GM21360 (cell line): ENCODE data around the gene GTF2IRD1.

Experiments
- ATAC-seq: cut with Tn5 transposase; IDR thresholded peaks from one replicate; pipeline ENCODE4 v1.9.1; 2021; ENCODE audit warnings: mild to moderate bottlenecking, moderate library complexity; ENCODE audit not compliant: unreplicated experiment

GTF2IRD1 gene

DNA sequence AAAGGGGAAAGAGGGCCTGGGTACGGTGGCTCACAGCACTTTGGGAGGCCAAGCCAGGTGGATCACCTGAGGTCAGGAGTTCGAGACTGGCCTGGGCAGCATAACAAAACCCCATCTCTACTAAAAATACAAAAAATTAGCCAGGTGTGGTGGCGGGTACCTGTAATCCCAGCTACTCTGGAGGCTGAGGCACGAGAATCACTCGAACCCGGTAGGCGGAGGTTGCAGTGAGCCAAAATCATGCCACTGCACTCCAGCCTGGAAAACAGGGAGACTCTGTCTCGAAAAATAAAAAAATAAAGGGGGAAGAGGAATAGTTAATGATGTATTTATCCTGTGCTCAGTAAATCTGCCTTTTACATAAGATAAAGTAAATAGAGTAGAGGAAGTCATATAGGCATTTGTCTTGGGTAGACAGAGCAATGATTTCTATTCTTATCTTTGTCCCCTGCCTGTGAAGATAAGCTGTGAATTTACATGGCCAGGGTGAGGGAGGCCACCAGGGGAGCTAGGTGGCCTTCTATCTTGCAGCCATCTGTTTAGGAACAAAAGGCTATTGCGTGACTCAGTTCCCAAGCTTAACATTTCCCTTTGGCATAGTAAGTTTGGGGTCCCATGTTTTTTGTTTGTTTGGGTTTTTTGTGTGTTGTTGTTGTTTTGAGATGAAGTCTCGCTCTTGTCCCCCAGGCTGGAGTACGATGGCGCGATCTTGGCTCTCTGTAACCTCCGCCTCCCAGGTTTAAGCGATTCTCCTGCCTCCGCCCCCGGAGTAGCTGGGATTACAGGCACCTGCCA, 130.7 kb downstream of the GTF2IRD1 start:
- ATAC-seq: no peak

DNA sequence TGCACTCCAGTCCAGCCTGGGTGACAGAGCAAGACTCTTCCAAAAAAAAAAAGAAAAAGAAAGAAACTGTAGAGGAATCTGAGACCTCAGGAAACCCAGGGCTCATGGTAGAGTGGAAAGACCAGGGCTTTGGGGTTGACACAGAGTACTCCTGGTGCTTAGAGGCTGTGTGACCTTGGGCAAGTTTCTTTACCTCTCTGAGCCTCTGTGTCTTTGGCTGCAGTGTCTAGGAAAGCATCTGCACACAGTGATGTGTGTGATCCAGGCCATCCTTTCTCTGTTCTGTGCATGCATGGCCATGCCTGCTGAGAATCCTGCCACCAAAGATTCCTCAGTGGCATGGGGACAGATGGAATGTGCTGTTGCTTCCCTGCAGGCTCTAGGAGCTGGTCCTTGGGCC, 132.1 kb downstream of the GTF2IRD1 start:
- no peak for ATAC-seq

DNA sequence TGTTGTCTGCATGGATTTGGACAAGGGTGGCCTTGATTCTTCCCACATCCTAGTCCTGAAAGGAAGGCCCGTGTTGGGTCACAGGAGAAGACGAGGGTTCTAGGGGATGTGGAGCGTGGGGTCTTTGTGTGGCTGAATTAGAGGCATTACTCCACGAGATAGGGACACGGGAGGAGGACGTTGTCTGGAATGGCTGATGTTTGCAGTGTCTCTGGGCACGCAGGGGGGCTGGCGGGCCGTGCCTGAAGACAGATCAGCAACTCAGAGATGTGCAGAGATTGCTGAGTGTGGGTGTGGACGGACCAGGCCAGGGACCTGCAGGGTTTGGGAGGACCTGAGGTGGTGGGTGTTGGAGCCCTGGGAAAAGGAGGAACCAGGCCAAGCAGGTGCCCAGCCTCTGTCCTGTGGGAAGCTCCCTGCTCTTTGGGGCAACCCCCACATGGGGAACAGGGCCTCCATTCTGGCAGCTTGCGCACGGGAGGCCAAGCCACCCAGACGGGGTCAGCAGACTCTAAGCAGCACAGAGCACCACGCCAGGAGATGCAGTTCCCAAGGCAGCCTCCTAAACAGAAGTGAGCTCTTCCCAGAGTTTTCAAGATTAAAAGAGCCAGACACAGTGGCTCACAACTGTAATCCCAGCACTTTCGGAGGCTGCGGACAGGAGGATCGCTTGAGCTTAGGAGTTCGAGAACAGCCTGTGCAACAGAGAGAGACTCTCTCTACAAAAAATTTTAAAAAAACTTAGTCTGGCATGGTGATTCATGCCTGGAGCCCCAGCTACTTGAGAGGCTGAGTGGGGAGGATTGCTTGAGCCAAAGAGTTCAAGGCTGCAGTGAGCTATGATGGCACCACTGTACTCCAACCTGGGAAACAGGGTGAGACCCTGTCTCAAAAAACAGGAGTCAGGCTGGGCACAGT, 132.8 kb downstream of the GTF2IRD1 start:
- no peak for ATAC-seq

DNA sequence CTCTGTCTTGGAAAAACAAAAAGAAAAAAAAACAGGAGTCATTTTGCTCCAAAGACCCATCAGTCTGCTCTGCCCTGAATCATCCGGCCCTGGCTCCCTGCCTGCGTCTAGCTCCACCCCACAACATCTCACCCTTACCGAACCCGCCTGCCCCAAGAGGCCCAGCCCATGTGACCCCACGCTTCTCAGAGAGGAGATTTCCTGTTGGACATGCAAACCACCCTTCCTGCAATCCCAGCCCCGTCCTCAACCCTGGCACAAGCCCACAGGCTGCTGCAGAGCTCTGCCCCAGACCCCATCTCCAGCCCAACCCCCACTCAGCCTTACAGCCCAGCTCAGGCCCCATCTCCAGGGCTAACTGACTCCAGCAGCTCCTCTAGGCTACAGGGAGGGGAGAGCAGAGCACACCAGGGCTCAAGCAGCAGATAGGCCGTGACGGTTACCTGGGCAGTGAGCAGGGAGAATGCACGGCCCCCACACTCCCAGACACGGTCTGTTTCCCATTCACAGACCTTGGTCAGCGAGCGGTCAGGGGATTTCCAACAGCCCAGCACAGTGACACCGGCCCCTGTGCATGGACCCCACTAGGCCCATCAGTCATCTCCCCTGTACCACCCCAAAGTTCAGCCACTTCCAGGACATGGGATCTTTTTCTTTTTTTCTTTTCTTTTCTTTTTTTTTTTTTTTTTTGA, 133.9 kb downstream of the GTF2IRD1 start:
- ATAC-seq: peak; percentile 75

DNA sequence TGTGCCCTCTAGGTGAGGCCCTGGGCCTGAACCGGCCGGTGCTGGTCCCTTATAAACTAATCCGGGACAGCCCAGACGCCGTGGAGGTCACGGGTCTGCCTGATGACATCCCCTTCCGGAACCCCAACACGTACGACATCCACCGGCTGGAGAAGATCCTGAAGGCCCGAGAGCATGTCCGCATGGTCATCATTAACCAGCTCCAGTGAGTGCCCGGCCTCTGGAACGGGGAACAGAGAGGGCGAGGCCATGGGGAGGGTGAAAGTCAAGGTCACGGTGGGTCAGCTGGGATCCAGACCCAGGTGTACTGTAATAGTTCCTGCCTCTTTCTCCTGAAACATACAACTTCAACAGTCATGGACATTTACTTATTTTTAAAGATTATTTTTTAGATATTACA, 137.1 kb downstream of the GTF2IRD1 start:
- no peak for ATAC-seq

DNA sequence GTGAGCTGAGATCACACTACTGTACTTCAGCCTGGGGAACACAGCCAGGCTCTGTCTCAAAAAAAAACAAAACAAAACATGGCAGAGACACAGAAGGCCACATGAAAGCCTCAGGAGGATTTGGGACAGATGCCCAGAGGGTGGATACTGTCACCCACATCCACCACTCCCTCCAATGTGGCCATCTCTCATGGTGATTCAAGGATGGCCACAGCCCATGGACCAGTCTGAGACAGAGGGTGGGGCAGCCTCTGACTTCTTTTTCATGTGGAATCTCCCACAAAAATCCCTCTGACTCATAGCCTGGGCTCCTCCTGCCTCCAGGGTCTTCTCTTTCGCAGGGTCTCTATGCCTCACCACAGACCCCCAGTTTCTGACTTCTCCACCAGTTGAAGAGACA, 144.9 kb downstream of the GTF2IRD1 start:
- no peak for ATAC-seq

DNA sequence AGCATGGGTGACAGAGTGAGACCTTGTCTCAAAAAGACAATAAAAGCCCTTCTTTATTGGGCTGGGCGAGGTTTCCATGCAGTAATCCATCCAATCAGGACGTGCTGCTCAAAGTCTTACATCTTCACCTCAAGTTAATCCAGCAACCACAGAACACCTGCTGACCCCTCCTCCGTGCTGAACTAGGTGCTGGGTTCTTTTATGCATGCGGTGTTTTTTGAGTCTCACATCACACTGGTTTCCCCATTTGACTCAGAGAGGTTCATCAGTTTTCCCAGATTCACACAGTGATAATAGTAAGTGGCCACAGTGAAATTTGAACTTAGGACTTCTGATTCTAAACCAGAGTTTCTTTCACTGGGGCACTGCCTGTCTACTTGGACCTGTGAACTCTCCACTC, 145.5 kb downstream of the GTF2IRD1 start:
- no peak for ATAC-seq

DNA sequence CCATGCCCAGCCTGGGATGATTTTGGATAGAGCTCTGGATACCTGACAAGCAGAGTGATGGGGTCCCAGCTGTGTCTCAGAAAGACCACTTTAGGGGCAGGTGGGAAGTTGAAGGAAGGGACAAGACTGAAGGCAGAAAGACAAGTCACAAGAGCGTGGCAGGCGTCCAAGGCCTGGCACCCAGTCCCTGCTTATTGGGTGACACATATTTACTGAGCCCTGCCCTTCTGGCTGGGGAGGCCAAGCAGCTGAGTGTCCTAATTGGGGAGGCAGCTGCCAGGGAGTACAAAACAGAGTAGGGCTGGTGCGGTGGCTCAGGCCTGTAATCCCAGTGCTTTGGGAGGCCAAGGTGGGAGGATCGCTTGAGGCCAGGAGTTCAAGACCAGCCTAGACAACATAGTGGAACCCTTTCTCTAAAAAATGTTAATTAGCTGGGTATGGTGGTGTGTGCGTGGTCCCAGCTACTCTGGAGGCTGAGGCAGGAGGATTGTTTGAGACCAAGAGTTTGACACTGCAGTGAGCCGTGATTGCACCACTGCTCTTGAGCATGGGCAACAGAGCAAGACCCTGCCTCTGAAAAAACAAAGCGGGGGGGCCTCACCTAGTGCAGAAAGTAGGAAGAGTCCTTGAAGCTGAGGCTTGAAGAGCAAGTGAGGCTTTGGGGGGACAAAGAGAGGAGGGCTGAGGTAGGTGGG, 150.8 kb downstream of the GTF2IRD1 start:
- no peak for ATAC-seq

DNA sequence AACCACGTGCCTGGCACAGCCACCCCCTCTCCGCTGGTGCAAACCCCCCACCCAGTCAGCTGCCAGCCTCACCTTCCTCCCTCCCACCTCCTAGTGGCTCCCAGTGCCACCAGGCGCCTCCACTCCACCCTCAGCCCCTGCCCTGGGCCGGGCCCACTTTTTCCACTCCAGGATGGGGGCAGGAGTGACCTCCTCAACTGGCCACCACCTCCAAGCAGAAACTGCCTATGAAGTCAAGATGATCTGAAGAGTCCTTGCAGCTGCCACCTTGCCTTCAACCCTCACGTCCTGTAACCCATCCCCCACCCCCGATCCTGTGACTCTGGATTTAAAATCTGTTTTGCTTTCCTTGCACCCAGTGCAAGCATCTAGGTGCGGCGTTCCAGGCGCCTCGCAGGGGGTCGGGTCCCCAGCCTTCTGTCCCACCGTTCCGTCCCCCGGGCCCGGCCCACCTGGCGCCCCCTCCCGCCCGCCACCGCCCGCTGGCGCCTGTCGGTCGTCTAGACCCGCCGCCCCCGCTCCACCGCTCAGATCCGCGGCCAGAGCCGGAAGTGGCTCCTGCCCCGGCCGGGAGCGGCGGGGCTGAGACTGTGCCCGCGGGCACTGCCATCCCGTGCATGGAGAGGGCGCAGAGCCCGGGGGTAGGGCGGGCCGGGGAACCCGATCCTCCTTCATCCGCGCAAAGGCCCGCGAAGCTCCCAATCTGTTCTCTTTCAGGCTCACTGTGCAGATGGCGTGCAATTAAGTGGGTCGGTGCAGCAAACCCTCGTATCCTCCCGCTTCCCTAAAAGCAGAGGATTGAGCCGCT, 152.6 kb downstream of the GTF2IRD1 start:
- ATAC-seq: no peak

DNA sequence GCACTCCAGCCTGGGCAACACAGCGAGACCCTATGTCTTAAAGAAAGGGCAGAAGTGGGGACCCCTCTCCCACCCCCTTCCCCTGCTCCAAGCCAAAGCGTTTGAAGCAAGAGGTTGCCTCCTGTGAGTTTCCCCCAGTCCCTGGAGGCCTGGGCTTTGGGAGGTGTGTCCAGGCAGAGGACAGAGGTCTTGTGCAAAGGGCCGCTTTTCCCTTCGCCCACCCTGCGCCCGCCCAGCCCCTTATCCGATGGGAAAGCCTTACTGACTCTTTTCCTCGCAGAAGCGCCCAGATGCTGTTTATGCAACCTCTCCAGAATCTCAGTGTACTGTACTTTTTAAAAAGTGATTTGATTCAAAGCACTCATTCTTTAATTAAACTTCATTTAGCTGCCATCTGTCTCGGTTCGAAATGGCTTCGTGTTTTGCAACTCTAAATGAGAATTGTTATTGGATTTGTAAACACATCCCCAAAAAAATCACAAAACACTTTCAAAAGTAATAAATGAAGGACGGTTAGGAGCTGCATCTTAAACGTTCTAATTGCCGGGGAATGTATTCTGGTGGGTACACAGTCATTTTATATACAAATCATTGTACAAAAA, 153.3 kb downstream of the GTF2IRD1 start:
- no peak for ATAC-seq

DNA sequence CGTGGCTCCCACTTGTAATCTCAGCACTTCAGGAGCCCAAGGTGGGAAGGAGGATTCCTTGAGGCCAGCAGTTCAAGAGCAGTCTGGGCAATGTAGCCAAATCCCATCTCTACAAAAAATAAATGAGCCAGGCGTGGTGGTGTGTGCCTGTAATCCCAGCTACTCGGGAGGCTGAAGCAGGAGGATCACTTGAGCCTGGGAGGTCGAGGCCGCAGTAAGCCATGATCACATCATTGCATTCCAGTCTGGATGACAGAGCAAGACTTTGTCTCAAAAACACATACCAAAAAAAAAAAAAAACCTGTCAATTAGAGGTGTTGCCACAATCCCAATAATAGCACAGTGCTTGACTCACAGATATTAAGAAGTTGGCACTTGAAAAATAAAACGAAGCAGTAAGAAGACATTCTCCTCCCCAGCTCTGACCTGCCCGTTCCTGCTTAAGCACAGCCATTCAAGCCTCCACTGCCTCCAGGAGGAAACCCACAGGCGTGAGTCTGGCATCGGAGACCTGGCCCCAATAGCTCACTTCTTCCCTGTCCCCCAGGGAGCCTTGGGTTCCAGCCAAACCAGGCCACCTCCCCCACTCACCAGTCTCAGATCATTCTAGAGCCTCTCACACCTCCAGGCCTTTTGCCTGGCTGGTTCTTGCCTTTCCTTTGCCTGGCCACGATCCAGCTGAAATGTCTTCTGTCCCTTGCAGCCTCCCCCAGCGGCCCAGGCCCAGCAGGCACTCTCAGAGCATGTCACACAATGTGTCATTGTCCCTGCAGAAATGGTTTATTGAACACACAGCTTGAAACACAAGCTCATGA, 158.5 kb downstream of the GTF2IRD1 start:
- no peak for ATAC-seq

DNA sequence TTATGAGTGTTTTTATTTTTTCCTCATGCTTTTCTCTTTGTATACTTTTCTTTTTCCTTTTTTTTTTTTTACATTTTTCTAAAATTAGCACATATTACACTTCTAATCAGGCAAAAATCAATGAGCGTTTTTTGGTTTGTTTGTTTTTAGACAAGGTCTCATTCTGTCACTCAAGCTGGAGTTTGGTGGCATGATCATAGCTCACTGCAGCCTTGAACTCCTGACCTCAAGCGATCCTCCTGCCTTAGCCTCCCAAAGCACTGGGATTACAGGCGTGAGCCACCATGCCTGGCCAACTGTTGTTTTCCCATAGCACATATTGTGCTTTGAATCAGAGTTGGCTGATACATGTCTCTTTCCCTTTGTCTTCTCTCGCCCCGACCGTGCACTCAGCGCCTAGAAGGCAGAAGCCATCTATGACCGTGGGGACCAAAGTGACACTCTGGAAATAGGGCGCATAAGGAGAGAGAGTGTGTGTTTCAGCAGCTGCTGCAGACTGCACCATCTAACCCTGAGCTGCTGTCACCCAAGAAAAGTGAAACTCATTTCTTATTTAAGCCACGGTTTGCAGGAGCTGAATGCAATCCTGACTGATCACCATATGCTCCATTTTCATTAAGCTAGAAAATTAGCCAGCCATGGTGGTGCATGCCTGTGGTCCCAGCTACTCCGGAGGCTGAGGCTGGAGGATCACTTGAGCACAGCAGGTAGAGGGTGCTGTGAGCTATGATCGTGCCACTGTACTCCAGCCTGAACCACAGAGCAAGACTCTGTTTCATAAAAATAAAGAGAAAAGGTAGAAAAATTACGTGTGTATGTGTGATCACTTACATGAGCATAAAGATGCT, 162.5 kb downstream of the GTF2IRD1 start:
- no peak for ATAC-seq

DNA sequence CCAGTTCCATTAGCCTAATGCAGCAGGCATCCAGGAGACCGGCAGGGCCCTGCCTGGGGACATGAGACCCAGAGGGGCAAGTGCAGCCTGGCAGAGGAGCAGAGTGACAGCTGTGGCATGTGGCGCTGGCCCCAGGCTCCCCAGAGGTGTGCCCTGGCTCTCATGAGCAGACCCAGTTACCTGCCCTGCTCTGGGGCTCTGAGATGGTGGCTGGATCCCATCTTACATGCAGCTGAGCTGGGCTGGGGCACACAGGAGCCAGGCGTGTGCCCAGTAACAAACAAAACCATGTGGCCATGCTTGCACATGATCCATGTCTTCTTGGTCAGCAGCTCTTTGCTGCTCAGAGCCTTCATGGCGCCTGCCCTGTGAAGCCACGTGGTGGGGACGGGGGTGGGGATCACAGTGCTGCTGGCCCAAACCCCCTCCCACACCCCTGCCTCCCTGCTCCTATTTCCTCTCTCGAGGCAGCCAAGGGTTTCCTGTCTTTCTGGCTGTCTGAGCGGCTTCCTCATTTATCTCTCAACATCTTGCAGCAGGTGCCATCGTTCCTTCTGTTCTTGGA, 163.6 kb downstream of the GTF2IRD1 start:
- no peak for ATAC-seq

DNA sequence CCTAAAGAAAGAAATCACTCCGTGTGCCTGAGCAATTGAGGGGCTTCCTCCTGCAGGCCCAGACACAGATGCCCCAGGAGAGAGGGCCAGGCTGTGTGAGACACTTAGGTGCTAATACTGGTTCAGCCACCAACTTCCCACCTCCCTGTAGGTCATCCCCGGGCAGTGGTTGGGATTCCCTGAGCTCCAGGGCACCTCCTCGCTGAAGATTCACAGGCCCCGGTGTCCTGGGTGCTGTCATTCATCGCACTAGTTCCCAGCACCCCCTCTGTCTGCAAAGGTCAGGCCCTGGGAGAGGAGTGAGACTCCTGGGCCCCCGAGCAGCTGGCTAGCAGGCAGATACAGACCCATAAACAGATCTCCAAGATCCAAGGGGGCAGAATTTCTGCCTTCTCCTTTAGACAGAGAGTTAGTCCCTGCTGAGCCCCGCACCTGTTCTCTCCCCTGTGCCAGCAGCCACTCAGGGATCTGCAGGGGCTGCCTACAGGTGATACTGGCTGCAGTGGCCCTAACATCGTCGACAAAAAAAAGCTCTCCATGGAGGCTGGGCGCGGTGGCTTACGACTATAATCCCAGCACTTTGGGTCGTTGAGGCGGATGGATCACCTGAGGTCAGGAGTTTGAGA, 165.6 kb downstream of the GTF2IRD1 start:
- no peak for ATAC-seq

DNA sequence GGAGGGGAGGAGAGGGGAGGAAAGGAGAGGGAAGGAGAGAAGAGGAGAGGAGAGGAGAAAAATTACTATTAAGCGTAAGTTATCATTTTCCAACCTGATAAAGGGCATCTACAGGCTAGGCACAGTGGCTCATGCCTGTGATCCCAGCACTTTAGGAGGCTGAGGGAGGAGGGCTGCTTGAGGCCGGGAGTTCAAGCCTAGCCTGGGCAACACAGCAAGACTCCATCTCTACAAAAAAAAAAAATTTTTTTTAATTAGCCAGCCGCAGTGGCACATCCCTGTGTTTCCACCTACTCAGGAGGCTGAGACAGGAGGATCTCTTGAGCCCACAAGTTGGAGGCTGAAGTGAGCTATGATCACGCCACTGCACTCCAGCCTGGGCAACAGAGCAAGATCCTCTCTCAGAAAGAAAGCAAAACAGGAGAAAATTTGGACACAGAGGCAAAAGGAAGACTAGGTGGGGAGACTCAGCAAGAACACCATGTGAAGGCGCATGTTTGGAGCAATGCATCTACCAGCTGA, 168.6 kb downstream of the GTF2IRD1 start:
- no peak for ATAC-seq

DNA sequence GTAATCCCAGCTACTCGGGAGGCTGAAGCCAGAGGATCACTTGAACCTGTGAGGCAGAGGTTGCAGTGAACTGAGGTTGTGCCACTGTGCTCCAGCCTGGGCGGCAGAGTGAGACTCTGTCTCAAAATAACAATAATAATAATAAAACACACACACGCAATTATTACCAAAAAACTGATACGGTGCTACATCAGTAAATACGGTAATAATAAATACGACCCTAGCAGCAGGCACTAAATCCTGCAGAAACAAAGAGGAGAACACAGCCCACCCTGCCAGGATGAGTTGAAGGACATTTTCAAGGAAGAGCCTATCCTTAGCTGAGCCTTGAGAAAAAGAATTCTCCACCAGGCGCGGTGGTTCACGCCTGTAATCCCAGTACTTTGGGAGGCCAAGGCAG, 169.4 kb downstream of the GTF2IRD1 start:
- ATAC-seq: no peak

DNA sequence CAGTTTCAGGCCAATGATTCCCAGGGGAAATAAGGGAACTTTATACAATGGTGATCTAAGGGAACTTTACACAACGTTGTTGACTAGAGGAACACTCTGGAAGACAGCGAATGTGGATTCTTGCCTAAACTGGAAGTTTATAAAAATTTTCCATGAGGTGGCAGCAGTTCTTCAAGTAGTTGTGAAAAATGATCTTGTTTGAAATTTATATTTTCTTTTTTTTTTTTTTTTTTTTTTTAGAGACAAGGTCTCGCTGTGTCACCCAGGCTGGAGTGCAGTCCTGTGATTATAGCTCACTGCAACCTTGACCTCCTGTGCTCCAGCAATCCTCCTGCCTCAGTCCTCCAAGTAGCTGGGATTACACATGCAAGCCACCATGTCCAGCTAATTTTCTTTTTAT, 171.7 kb downstream of the GTF2IRD1 start:
- no peak for ATAC-seq
